ENCODE results near the gene KIR2DL4. TPM values are rescaled to one million over a fixed set of nuclear protein-coding genes. Genes with fewer than 3 reads are reported as not detected.
"Not testable (repeated sequence)": the region's sequence is repeated elsewhere in the genome, so short reads cannot be mapped to it uniquely, and the experiment has no call there.

The KIR2DL4 gene
- total and polyA plus RNA-seq, 9 donors = 0.23 TPM; not detected in 8

DNA sequence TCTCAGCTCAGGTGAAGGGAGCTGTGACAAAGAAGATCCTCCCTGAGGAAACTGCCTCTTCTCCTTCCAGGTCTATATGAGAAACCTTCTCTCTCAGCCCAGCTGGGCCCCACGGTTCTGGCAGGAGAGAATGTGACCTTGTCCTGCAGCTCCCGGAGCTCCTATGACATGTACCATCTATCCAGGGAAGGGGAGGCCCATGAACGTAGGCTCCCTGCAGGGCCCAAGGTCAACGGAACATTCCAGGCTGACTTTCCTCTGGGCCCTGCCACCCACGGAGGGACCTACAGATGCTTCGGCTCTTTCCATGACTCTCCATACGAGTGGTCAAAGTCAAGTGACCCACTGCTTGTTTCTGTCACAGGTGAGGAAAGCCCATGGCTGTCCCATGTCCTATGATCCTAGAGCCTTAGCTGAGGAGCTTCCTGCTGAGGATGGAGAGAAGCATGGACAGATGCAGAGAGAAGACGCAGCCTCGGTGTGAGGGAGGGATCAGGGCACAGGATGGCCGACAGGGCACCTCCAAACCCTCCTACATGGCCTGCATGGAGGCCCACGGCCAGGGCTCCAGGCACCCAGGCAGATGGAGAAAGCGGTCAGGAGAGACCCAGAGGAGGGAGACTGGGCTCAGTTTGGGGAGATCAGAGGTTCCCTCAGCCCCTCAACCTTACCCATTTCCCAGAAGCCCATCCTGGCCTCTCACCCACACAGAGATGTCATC is 28.2 kb upstream of the KIR2DL4 start:
- H3K4me1 ChIP-seq (ENCODE audit: insufficient read depth); H3K36me3 ChIP-seq; H3K27ac ChIP-seq; H3K4me3 ChIP-seq; DNase-seq; H3K9me3 ChIP-seq; H3K27me3 ChIP-seq; intact Hi-C loops (cut with DNase I): not testable (repeated sequence)
- WGBS, 3 donors = 67 to 78% (median 73%) methylated on average over 12 of the region's 12 CpGs

DNA sequence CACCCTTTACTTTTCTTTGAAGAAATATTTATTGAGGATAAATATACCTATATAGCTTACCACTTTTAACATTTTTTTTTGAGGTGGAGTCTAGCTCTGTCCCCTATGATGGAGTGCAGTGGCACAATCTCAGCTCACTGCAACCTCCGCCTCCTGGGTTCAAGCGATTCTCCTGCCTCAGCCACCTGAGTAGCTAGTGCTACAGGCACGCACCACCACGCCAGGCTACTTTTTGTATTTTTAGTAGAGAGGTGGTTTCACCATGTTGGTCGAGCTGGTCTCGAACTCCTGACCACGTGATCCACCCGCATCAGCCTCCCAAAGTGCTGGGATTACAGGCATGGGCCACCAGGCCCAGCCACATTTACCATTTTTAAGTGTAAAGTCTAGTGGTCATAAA is 27.6 kb upstream of the KIR2DL4 start:
- H3K36me3 ChIP-seq; intact Hi-C loops (cut with DNase I); H3K27ac ChIP-seq; DNase-seq; H3K4me1 ChIP-seq (ENCODE audit: insufficient read depth); H3K27me3 ChIP-seq; H3K9me3 ChIP-seq; H3K4me3 ChIP-seq: not testable (repeated sequence)
- 74 to 79% (median 78%) methylated on average over 8 of the region's 8 CpGs for WGBS, 3 donors

DNA sequence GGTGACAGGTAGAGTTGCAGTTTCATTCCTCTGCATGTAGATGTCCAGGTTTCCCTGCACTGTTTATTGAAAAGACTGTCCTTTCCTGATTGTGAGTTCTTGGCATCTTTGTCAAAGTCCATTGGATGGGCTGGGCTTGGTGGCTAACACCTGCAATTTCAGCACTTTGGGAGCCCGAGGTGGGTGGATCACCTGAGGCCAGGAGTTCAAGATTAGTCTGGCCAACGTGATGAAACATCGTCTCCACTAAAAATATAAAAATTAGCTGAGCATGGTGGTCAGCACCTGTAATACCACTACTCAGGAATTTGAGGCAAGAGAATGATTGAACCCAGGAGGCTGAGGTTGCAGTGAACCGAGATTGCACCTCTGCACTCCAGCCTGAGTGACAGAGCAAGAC is 25.6 kb upstream of the KIR2DL4 start:
- DNase-seq; H3K36me3 ChIP-seq; H3K4me3 ChIP-seq; intact Hi-C loops (cut with DNase I); H3K27me3 ChIP-seq; H3K27ac ChIP-seq; H3K4me1 ChIP-seq (ENCODE audit: insufficient read depth); H3K9me3 ChIP-seq: not testable (repeated sequence)
- 58 to 69% (median 60%) methylated on average over 4 of the region's 4 CpGs for WGBS, 3 donors

DNA sequence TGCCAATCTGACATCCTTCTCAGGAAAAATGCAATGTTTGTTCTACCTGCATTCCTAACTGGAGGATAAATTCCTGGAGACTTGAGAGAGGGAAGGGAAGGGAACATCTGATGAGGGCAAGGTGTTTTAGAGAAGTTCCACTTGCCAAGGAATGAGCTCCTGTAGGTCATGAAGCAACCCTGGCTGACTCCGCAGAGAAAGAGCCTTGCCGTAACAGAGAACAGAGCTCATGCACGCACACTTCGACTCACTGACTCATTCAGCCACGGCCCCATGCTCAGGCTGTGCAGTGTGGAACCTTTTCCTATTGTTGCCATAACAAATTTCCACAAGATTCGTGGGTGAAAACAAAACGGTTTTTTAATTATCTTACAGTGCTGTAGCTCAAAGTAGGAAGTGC is 24.5 kb upstream of the KIR2DL4 start:
- H3K27ac ChIP-seq; H3K4me3 ChIP-seq; H3K27me3 ChIP-seq; H3K36me3 ChIP-seq; H3K9me3 ChIP-seq; intact Hi-C loops (cut with DNase I); DNase-seq; H3K4me1 ChIP-seq (ENCODE audit: insufficient read depth): not testable (repeated sequence)
- WGBS, 3 donors = 65 to 75% (median 70%) methylated on average over 7 of the region's 7 CpGs

DNA sequence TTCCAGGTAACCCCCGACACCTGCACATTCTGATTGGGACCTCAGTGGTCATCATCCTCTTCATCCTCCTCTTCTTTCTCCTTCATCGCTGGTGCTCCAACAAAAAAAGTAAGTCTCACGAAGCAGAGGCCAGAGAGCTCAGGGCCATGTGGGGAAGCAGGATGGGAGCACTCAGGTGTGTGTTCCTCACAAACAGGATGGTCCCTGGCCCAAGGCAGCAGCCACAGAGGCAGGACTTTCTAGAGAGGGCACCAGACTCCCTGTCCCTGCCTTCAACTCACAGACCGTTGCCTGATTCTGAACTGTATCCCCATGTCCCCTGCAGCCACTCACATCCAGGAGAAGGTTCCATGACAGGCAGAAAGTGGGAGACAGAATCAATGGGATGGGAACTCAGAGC is 20.5 kb upstream of the KIR2DL4 start:
- H3K4me1 ChIP-seq (ENCODE audit: insufficient read depth); H3K27ac ChIP-seq; H3K36me3 ChIP-seq; intact Hi-C loops (cut with DNase I); H3K4me3 ChIP-seq; H3K27me3 ChIP-seq; DNase-seq; H3K9me3 ChIP-seq: not testable (repeated sequence)
- 70 to 78% (median 74%) methylated on average over 4 of the region's 4 CpGs for WGBS, 3 donors

DNA sequence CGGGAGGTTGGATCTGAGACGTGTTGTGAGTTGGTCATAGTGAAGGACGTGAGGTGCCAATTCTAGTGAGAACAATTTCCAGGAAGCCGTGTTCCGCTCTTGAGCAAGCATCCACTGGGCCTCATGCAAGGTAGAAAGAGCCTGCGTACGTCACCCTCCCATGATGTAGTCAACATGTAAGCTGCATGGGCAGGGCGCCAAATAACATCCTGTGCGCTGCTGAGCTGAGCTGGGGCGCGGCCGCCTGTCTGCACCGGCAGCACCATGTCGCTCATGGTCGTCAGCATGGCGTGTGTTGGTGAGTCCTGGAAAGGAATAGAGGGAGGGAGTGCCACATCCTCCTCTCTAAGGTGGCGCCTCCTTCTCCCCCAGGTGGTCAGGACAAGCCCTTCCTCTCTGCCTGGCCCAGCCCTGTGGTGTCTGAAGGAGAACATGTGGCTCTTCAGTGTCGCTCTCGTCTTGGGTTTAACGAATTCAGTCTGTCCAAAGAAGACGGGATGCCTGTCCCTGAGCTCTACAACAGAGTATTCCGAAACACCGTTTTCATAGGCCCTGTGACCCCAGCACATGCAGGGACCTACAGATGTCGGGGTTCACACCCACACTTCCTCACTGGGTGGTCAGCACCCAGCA is 17.2 kb upstream of the KIR2DL4 start:
- H3K36me3 ChIP-seq; H3K4me1 ChIP-seq (ENCODE audit: insufficient read depth); H3K4me3 ChIP-seq; H3K27ac ChIP-seq; DNase-seq; H3K27me3 ChIP-seq; H3K9me3 ChIP-seq; intact Hi-C loops (cut with DNase I): not testable (repeated sequence)
- WGBS, 3 donors = 81 to 85% (median 83%) methylated on average over 24 of the region's 24 CpGs

DNA sequence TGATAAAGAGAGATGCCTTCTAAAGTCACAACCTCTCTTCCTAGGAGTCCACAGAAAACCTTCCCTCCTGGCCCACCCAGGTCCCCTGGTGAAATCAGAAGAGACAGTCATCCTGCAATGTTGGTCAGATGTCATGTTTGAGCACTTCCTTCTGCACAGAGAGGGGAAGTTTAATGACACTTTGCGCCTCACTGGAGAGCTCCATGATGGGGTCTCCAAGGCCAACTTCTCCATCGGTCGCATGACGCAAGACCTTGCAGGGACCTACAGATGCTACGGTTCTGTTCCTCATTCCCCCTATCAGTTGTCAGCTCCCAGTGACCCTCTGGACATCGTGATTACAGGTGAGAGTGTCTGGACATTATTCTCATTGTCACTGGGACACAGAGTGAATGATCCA is 15.3 kb upstream of the KIR2DL4 start:
- H3K4me3 ChIP-seq; DNase-seq; intact Hi-C loops (cut with DNase I); H3K36me3 ChIP-seq; H3K9me3 ChIP-seq; H3K4me1 ChIP-seq (ENCODE audit: insufficient read depth); H3K27ac ChIP-seq; H3K27me3 ChIP-seq: not testable (repeated sequence)
- WGBS, 3 donors = 79 to 81% (median 79%) methylated on average over 6 of the region's 6 CpGs

DNA sequence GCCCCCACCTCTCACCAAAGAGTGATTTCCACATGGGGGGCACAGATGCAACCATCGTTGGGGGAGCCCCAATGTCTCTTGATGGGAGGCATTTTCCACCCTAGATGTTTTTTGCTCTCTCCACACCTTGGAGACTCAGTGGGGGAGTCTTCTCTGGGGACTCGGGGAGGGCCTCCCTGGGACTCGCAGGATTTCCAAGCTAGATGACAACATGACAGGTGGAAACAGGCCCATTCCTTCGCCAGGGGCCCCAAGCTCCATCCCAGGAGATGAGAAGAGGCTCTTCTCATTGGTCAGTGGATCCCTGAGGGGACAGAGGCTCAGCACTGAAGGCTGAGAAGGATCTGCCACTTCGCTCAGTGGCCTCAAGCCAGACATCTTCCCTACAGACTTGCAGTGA is 12.7 kb upstream of the KIR2DL4 start:
- no peak for DNase-seq
- WGBS, 3 donors = 58 to 59% (median 59%) methylated on average over 4 to 5 of the region's 5 CpGs
- intact Hi-C loops (cut with DNase I) = no loop called here
- Histone ChIP-seq H3K9me3 (no peaks in the 10 kb centered on the region), H3K27me3 (no peaks in the 10 kb centered on the region), H3K36me3 (no peaks in the 10 kb centered on the region), H3K4me3 (no peak overlapping the region), H3K27ac (no peak overlapping the region), H3K4me1 (ENCODE audit: insufficient read depth) (no peaks in the 10 kb centered on the region)
- no peak for TF ChIP-seq POLR2A (IDR thresholded peaks at IDR 0.05)
- TF ChIP-seq EP300 (IDR thresholded peaks at IDR 0.05) = no peak
- TF ChIP-seq, protein P1, sequence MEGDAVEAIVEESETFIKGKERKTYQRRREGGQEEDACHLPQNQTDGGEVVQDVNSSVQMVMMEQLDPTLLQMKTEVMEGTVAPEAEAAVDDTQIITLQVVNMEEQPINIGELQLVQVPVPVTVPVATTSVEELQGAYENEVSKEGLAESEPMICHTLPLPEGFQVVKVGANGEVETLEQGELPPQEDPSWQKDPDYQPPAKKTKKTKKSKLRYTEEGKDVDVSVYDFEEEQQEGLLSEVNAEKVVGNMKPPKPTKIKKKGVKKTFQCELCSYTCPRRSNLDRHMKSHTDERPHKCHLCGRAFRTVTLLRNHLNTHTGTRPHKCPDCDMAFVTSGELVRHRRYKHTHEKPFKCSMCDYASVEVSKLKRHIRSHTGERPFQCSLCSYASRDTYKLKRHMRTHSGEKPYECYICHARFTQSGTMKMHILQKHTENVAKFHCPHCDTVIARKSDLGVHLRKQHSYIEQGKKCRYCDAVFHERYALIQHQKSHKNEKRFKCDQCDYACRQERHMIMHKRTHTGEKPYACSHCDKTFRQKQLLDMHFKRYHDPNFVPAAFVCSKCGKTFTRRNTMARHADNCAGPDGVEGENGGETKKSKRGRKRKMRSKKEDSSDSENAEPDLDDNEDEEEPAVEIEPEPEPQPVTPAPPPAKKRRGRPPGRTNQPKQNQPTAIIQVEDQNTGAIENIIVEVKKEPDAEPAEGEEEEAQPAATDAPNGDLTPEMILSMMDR (IDR thresholded peaks at IDR 0.05) = no peak
